Prostate gland (tissue), 2 donors: ENCODE results near the gene ZNF385B. TPM values are rescaled to one million over a fixed set of nuclear protein-coding genes. Genes with fewer than 3 reads are reported as not detected.

ENCODE experiments used
- DNase-seq: peaks from one replicate; pipeline ENCODE4 v3.0.0-alpha.2; 2019; ENCODE audit warnings: low spot score
- H3K27ac ChIP-seq, 2 donors: fragments of 200-600 bp; sonication (generic); 2 replicates each; pipeline ENCODE4 v1.5.1; 2017 to 2019
- H3K27me3 ChIP-seq: fragments of 200-600 bp; sonication (generic); replicated peaks from 2 replicates; pipeline ENCODE4 v1.5.1; 2019; ENCODE audit not compliant: insufficient read depth
- H3K36me3 ChIP-seq, 2 donors: fragments of 200-600 bp; sonication (generic); 1 replicate in 1 of 2; 2 replicates in 1 of 2; pipeline versions ENCODE4 v1.5.1 to v1.8.1; 2017 to 2019
- H3K4me1 ChIP-seq: fragments of 200-600 bp; sonication (generic); replicated peaks from 2 replicates; pipeline ENCODE4 v1.5.1; 2019
- H3K4me3 ChIP-seq, 2 donors: fragments of 200-600 bp; sonication (generic); 2 replicates each; pipeline ENCODE4 v1.5.1; 2017 to 2019
- H3K9me3 ChIP-seq: fragments of 200-600 bp; sonication (generic); 2 replicates; pipeline ENCODE4 v1.5.1; 2017
- CTCF ChIP-seq, 4 experiments: fragments of 200-600 bp in 2 of 4; fragments of 450-650 bp in 2 of 4; sonication (generic) in 2 of 4; IDR thresholded peaks; 1 replicate in 3 of 4; 2 replicates in 1 of 4; pipeline ENCODE4 v1.5.1; 2016 to 2019; ENCODE audit warnings: antibody characterized with exemption in 4 of 4, mild to moderate bottlenecking in 2 of 4, moderate library complexity in 2 of 4
- POLR2A ChIP-seq: fragments of 450-650 bp; IDR thresholded peaks from one replicate; pipeline ENCODE4 v1.6.1; 2016; ENCODE audit warnings: antibody characterized with exemption, mild to moderate bottlenecking
- POLR2AphosphoS5 ChIP-seq: sonication (generic); formaldehyde crosslinking; IDR thresholded peaks from one replicate; pipeline ENCODE4 v1.6.1; 2017; ENCODE audit warnings: antibody characterized with exemption
- WGBS: methylation state at CpG from one replicate; pipeline ENCODE4 v1.1.5; 2018; 5-methylcytosine and 5-hydroxymethylcytosine counted together
- intact Hi-C: fragments of 100-400 bp; cut with DNase I; formaldehyde crosslinking; loops from one replicate; pipeline ENCODE4 v1.14.2; 2022
- total RNA-seq, 2 donors: library from RNA; depleted of rRNA; stranded (reverse); fragments of >200 nt; gene quantifications; one replicate each; pipeline ENCODE4 v1.1.0, GENCODE V29; 2016

Gene ZNF385B
- total RNA-seq: 10 to 100 TPM in 1 of 2 donors, 1 to 10 TPM in 1; 4.9 to 35.7 TPM

- intact Hi-C loops: no loop called here
- Histone ChIP-seq H3K4me3 (peak within 1 kb of the TSS; percentile 41 to 43), H3K27me3 (peaks cover 2% of the 10 kb centered on the region), H3K9me3 (no peaks in the 10 kb centered on the region), H3K4me1 (no peaks in the 10 kb centered on the region), H3K36me3 (no peaks in the 10 kb centered on the region), H3K27ac (peak within 1 kb of the TSS; percentile 14 to 50)
- no peak for DNase-seq
- TF ChIP-seq POLR2AphosphoS5: no peak
- no peak for TF ChIP-seq POLR2A
- TF ChIP-seq CTCF (IDR thresholded peaks at IDR 0.05): no peak
- WGBS: 3% methylated on average over 53 of the region's 55 CpGs
Measured at GRCh38 chr2:179861416-179862067, at the start of gene ZNF385B. TSS of gene ZNF385B (minus strand) at chr2:179861612.

GRCh38 chr2:179910735-179911113, 49.3 kb upstream of the ZNF385B start:
- H3K36me3 ChIP-seq: no peaks in the 10 kb centered on the region
- no peaks in the 10 kb centered on the region for H3K4me1 ChIP-seq
- H3K9me3 ChIP-seq: no peaks in the 10 kb centered on the region
- no peak overlapping the region for H3K4me3 ChIP-seq
- no peaks in the 10 kb centered on the region for H3K27me3 ChIP-seq
- intact Hi-C loops: no loop called here
- 71% methylated on average over 3 of the region's 3 CpGs for WGBS
- H3K27ac ChIP-seq: no peak overlapping the region
- TF ChIP-seq POLR2AphosphoS5 (no peak), CTCF (IDR thresholded peaks at IDR 0.05) (no peak)
- no peak for DNase-seq

GRCh38 chr2:179909845-179910734, 48.7 kb upstream of the ZNF385B start:
- H3K9me3 ChIP-seq: no peaks in the 10 kb centered on the region
- TF ChIP-seq CTCF (IDR thresholded peaks at IDR 0.05): no peak
- no peak for TF ChIP-seq POLR2AphosphoS5
- no peak for TF ChIP-seq POLR2A
- H3K4me1 ChIP-seq: no peaks in the 10 kb centered on the region
- H3K4me3 ChIP-seq: no peak overlapping the region
- DNase-seq: no peak
- intact Hi-C loops: no loop called here
- H3K36me3 ChIP-seq: no peaks in the 10 kb centered on the region
- H3K27ac ChIP-seq: no peak overlapping the region
- H3K27me3 ChIP-seq: no peaks in the 10 kb centered on the region
- WGBS: 72% methylated on average over 6 of the region's 6 CpGs

GRCh38 chr2:179900655-179901054, 39.2 kb upstream of the ZNF385B start:
- DNase-seq: no peak
- WGBS: 51% methylated on average over 5 of the region's 5 CpGs
- no peaks in the 10 kb centered on the region for H3K9me3 ChIP-seq
- no peaks in the 10 kb centered on the region for H3K4me1 ChIP-seq
- H3K4me3 ChIP-seq: no peak overlapping the region
- TF ChIP-seq POLR2A (no peak), POLR2AphosphoS5 (no peak), CTCF (IDR thresholded peaks at IDR 0.05) (no peak)
- H3K27ac ChIP-seq: no peak overlapping the region
- no peaks in the 10 kb centered on the region for H3K36me3 ChIP-seq
- intact Hi-C loops: no loop called here
- H3K27me3 ChIP-seq: no peaks in the 10 kb centered on the region
